Activated CD8-positive, alpha-beta memory T cell treated with anti-CD3 and anti-CD28 coated beads for 36 hours (primary cell): Measurements from ENCODE around the gene PTPRU. TPM values are rescaled to one million over a fixed set of nuclear protein-coding genes. Genes with fewer than 3 reads are reported as not detected.
"Not testable (repeated sequence)": the region's sequence is repeated elsewhere in the genome, so short reads cannot be mapped to it uniquely, and the experiment has no call there.

ENCODE experiments used
- CTCF ChIA-PET: fragments of 350-600 bp; sonication (Branson Sonifier 250); formaldehyde crosslinking; loops from one replicate; lab custom pipeline; 2021; ENCODE audit warnings: antibody characterized with exemption; lab: Charles Lee
- POLR2A ChIA-PET: fragments of 350-600 bp; sonication (Branson Sonifier 250); formaldehyde crosslinking; loops from one replicate; lab custom pipeline; 2021; ENCODE audit warnings: antibody characterized with exemption; lab: Charles Lee
- total RNA-seq, 2 experiments: library from RNA; stranded (reverse); gene quantifications; one replicate each; pipeline ENCODE4 v1.2.3, GENCODE V29; 2021

PTPRU gene
- total RNA-seq, 2 experiments from 2014 or later = 0.34 to 0.42 TPM

DNA sequence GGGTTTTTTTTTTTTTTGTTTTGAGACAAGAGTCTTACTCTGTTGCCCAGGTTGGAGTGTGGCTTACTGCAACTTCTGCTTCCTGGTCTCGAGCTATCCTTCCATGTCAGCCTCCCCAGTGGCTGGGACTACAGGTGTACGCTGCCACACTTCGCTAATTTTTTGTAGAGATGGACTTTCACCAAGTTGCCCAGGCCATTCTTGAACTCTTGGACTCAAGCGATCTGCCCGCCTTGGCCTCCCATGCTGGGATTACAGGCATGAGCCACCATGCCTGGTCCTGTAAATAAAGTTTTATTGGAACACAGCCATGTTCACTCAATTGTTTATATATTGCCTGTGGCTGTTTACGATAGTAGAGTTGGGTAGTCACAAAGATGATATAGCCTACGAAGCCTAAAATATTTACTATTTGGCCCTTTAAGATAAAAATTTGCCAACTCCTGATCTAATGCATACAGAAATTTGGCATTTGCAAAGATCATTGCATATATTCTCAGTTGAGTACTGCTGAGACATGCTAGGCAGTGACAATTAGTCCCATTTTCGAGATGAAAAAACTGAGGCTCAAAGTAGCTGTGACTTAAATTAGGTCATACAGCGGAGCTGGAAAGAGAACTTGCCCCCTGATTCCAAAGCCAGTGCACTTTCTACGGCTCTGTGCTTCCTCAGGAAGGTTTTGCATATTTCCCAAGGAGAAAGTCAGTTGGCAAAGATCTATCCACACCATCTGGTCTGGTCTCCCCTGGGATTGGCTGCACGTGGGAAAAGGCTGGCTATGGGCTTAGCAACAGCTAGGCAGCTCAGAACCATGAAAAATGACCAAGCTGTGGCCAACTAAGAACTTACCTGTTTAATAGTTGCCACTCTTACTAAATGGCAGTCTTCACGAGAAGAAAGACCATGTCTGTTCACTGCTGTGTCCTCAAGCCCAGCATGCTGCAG, 25.0 kb upstream of the PTPRU start:
- ChIA-PET CTCF (no interaction called here), POLR2A (no interaction called here)

DNA sequence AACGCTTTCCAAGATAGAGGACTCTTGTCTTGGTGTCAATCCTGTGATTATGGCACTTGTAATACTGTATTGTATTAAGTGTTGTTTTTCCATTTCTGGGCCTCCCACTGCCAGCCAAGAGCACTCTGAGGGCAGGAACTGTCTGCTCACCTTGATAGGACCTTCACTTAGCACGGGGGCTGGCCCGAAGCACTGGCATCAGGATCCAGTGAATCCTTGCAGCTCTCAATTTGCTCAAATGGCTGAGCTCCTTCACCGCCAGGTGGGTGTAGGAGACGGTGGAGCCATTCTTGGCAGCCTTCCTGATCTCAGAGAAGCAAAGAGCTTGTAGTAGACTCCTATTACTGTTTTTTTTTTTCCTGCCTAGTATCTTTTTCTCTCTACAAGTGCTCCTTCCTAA, 23.3 kb upstream of the PTPRU start:
- ChIA-PET POLR2A (no interaction called here), CTCF (no interaction called here)

DNA sequence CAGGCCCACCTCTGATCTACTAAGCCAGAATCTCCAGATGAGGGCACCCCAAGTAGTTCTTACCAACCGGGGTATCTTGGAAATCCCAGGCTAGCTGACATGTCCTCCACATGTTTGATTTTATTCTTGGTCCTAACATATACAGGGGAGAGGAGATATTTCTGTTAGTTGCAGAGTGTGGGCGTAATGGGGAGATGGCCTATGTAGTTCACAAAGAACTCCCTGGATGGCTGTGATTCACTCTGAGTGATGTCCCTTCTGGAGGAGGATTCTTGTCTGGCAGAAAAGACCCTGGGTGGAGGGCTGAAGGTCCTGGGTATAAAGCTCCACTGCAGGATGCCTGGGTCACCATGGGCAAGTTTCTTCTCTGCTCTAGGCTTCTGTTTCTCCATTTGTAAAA, 18.7 kb upstream of the PTPRU start:
- POLR2A ChIA-PET = no interaction called here
- CTCF ChIA-PET = no interaction called here

DNA sequence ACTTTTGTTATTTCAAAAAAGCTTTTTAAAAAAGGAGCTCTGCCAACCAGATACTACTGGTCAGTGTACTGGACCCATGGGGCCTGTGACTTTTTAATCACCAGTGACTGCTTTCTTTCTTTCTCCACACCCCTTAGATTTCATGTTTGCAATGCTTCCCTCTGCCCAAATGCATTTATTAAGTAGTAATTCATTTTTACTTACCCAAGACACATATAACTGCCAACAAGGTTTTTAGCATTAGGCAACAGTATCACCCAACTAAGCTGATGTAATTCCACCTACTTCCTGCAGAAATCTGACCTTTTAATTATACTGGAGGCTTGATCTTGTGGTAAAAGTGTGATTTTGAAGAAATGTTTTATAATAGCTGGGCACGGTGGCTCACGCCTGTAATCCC, 18.1 kb upstream of the PTPRU start:
- POLR2A ChIA-PET = no interaction called here
- CTCF ChIA-PET = interaction anchor here (1.4 kb wide), 1 partner anchor 16 kb away, joined by 3 read pairs; no protein-coding TSS in a partner anchor

DNA sequence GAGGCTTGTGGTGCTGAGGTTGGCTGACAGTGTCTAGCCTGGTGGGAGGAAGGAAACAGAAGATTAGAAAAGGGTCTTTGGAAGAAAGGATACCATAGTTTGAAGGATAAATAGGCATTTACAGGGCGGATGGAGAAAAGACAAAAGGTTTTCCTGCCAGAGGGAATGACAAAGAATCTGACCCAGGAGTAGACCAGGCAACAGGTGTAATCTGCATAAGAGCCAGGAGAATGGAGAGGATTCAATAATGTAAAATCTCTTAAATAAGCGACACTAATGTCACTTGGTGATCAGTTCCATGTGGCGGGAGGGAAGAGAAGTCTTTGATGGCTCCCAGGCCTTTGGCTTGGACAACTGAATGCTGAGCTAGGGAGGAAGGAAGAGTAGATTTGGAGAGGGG, 15.0 kb upstream of the PTPRU start:
- CTCF ChIA-PET = no interaction called here
- POLR2A ChIA-PET = no interaction called here

DNA sequence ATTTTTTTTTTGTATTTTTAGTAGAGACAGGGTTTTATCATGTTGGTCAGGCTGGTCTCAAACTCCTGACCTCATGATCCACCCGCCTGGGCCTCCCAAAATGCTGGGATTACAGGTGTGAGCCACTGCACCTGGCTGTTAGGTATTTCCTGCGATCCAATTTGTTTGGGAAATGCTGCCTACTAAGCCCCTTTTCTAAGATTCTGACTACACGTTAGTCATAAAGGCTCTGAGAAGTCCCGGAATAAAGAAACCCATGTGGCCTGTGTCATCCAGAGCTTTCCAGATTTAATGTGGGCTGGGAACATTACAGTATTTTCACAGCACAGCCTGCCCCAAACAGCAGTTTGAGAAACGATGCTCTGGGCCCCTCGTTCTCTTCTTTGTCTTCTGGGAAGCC, 14.1 kb upstream of the PTPRU start:
- CTCF ChIA-PET = not testable (repeated sequence)

DNA sequence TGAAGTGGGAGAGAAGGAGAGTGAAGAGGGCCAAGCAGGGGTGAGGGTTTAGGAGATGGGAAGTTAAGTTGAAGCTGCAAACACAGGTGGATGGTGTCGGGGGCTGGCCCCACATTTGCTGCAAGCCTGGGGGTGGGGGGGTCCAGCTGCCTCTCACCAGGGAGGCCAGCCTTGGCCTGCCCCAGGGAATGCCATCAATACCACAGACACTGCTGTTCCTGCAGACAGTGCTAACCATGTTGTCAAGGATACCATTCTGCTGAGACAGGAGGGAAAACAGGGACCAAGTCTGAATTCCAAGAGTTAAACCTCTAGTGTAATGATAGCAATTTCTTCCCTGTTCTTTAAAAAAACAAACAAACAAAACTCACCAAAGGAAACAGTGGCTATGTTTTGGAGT, 13.6 kb upstream of the PTPRU start:
- CTCF ChIA-PET = no interaction called here
- POLR2A ChIA-PET = no interaction called here

More for the DNA sequence above, 14.1 kb upstream of the PTPRU start:
- POLR2A ChIA-PET = not testable (repeated sequence)

DNA sequence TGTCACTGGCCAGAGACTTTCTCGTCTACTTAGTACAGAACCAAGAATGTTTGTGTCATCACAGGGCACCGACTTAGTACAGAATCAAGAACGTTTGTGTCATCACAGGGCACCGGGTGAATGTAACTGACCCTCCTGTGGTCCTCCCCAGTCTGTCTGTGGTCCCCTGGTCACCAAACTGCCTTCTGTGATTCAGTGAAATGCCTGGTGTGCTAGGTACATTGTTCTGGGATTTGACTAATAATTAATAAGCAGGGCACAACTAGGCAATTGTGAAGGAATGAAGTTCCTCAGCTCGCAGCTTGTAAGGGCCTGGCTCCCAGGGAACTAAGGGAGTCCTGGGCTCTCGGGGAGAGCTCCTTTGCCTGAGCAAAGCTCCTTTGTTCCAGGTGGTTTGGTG, 12.8 kb upstream of the PTPRU start:
- ChIA-PET POLR2A (no interaction called here), CTCF (no interaction called here)

DNA sequence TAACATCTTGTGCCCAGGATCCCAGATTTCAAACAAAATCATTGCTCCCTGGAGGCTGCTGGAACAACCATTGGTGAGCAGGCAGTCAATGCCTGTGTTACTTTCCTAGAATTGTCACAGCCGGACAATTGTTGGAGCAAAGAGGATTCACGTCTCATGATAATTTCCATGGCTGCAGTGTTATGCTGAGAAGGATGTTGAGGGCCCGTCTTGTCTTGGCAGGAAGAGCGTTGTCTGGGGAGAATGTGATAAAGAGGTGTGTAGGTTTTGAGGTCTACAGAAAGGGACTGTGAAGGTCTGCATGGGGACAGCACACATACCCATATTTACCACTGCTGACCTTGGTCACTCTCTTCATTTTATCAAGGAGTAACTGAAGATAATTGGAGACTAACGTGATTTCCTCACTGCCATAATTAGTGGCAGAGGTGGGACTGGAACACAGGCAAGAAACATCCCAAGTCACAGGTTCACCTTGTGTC, 11.9 kb upstream of the PTPRU start:
- ChIA-PET POLR2A (no interaction called here), CTCF (no interaction called here)

DNA sequence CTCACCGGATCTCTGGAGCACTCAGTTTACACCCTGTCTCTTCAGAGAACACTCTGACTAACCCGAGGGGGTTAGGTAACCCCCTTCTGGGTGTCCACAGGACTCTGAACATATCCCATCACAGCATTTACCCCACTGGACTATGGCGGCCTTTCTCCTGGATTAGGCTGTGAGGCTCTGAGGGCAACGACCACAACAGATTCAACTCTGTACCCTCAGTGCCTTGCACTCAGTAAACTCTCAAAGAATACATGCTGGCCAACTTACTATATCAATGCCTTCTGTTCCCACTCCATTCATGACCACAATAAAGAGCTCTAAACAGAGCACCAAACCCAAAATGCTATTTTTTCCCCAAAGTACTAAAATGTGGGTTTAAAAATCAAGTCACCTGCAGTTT, 11.0 kb upstream of the PTPRU start:
- CTCF ChIA-PET = no interaction called here
- POLR2A ChIA-PET = no interaction called here

DNA sequence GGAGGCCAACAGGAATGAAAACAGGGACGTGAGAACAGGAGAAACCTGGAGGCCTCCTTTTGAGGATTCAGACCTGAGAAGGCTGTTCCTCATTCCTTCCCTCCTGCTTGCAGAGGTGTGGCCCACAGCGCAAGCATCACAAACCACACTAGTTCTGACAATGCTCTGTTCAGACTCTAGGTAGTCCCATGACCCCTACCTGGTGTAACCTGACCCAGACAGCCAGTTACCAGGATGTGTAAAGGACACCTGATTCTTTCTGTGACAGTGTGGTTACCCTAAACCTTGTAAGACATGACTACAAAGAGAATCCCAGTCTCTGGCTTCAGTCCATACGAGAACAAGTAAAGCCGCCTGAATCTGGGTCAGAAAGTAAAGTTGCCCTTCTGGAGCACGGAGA, 8.8 kb upstream of the PTPRU start:
- CTCF ChIA-PET = interaction anchor here (1.2 kb wide), 2 partner anchors 13 to 25 kb away, joined by 3 to 4 read pairs; no protein-coding TSS in a partner anchor
- POLR2A ChIA-PET = no interaction called here

DNA sequence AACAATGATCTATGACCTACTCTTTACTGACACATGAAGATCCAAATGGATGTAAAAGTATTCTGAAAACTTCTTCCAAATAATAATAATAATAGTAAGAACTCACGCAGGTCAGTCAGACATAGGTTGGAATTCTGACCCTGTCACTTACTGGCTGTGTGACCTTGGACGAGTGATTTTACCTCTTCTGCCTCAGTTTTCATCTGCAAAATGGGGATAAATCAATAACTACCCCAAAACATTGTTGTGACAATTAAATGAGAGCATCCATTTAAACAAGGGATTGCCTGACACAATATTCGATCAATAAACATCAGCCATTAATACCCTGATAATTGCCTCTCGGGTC, 6.1 kb upstream of the PTPRU start:
- CTCF ChIA-PET = no interaction called here
- POLR2A ChIA-PET = interaction anchor here (2.2 kb wide), 1 partner anchor 49 kb away, joined by 8 read pairs; the partner anchor contains the start of gene SRSF4

DNA sequence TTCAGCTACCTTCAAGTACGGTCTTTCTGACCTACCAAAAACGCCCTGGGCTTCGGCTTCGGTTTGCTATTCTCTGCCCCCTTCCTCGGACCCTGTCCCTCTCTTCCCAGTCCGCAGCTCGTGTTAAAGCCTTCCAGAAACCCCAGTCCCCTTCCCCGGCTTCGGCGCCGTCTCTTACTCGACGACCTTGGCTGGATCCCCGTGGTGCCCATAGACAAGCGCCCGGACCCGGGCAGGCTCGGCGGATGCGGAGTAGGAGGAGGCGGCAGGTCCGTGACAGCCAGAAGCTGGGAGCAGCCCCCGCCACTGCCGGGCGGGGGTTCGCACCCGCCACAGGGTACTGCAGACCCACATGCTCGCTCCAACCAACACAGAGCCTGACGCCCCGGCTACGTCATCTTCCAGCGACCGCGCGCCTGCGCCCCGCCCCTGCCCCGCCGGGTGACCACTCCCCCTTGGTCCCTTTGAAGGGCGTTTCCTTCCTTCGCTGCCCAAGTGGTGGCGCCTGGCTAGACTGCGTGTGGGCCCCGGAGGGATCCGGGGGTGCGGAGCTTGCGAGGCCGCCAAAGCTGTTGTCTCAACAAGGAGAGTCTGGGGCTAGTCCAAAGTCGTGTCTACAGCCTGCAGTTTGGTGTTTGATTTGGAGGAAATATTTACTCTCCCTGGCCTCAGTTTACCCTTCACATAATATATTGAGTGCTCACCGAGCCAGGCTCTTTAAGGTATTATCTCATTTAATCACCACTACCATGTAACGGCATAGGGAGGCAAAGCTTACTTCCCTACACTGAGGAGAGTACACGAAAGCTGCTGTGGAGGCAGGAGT, 5.6 kb upstream of the PTPRU start, which contains the start of gene MECR:
MECR (minus strand) TSS at position 382 of the 826 bp plus-strand sequence; CDS start at position 354, 28 bp downstream.
- ChIA-PET POLR2A (interaction anchor here (2.2 kb wide), 1 partner anchor 49 kb away, joined by 8 read pairs; the partner anchor contains the start of gene SRSF4), CTCF (interaction anchor here (1.2 kb wide), 1 partner anchor 26 kb away, joined by 3 read pairs; no protein-coding TSS in a partner anchor)

DNA sequence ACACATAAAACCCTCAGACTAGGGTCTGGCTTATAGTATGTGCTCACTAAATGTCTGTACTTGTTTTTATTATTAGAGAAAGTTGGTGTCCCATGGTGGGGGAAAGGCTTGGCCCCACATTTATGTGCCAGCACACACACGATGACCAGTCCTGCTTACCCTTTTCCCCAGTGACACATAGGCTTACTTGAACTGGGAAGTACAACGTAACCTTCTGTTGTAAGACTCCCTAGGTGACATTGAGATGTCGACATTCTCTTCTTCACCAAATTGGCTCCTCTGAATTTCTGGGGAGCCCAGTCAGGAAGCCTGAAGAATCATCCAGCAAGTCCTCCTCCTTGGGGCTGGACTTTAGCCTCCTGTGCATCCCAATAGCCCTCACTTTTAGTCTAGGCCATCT, 3.9 kb upstream of the PTPRU start:
- ChIA-PET POLR2A (interaction anchor here (2.2 kb wide), 1 partner anchor 51 kb away, joined by 8 read pairs; the partner anchor contains the start of gene SRSF4), CTCF (no interaction called here)

DNA sequence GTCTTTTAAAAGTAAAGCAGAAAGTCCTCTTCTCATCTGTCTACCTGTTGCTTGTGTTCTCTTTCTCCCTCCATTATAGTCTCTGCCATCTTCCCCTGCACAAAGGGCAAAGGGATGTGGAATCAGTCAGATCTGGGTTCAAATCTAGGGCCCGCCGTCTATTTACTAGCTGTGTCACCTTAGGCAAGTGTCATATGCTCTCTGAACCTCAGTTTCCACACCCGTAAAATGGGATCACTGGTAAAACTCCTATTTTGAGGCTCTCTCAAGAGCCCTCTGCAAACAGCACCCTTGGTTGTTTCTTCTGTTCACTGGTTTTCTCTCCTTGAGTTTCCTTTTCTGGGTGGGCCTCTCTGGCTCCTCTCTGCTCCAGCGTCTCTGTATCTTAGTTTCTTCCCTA, 2.6 kb upstream of the PTPRU start:
- CTCF ChIA-PET = interaction anchor here (0.7 kb wide), 1 partner anchor 113 kb away, joined by 4 read pairs; no protein-coding TSS in a partner anchor
- POLR2A ChIA-PET = no interaction called here

DNA sequence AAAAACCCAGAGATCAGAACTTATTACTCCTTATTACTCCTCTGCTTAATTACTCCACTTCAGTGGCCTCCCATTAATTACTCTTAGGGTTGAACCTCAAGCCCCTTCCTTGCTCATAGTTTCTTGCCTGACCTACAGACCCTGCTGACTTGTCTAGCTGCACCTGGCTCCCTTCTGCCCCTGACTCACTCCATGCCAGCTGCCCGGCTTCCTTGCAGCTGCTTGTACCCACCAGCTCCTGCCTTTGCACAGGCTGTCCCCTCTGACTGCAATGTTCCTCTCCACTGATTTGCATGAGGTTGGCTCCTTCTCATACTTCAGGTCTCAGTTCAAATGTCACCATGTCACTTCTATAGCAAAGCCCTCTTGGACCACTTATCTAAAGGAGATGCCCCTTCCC, 1.9 kb upstream of the PTPRU start:
- ChIA-PET POLR2A (no interaction called here), CTCF (interaction anchor here (0.7 kb wide), 1 partner anchor 114 kb away, joined by 4 read pairs; no protein-coding TSS in a partner anchor)

DNA sequence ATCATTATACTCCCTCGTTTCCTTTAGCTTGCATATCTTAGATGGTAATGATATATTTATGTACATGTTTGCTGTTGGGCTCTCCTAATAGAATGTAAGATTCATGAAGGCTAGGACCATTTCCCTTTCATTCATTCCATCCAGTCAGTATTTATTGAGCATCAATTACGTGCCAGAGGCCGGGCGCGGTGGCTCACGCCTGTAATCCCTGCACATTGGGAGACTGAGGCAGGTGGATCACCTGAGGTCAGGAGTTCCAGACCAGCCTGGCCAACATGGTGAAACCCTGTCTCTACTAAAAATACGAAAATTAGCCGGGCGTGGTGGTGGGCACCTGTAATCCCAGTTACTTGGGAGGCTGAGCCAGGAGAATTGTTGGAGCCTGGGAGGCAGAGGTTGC, 1.4 kb upstream of the PTPRU start:
- POLR2A ChIA-PET, CTCF ChIA-PET: not testable (repeated sequence)

DNA sequence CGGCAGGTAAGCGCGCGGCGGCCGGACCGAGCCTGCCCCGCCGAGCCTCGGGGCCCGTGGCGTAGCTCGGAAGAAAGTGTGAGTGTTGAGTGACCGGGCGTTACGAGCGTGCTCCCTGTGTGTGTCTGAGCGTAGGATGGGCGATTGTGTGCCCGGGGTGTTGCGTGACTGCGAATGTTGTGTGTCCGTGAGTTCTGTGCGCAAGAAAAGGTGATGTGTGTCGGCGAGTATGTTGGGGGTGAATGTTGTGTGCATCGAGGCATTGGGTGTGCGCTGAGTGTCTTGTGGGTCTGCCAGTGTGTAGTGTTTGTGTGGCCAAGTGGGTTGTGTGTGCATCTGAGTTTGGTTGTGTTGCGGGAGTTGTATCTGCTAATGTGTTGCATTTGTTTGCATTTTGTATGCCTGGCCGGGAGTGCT, 398 bp downstream of the PTPRU start:
- ChIA-PET POLR2A (no interaction called here), CTCF (interaction anchor here (1.4 kb wide), 1 partner anchor 14 kb away, joined by 4 read pairs; no protein-coding TSS in a partner anchor)

DNA sequence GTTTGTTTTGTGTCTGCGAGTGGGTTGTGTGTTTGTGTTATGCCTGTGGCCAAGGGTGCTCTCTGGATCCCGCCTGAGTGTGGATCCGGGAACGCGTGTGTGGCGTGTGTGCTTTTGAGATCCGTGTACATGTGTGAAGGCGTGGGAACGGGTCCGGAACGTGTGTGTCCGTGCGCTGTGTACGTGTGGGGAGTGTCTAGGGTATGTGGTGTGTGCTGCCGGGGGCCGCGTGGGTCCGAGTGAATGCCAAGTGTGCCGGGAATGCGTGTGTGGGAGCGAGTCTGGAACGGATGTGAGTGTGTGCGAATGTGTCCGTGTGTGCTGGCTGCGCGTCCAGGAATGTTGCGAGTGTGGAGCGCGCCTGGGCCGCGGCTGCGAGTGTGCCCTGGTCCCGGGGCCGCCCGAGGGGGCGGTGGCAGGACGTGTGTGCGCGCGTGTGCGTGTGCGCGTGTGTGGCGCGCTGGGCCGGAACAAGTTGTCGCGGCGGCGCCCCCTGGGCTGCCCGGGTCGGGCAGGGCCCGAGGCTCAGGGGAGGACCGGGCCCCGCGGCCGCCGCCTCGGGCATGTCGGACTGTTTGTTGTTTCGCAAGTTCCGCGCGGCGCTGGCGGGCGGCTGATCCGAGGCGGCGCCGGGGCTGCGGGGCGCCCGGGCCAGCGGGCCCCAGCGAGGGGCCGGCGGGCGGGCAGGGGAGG, 953 bp downstream of the PTPRU start:
- POLR2A ChIA-PET = no interaction called here

More for the DNA sequence above, 953 bp downstream of the PTPRU start:
- CTCF ChIA-PET = interaction anchor here (1.4 kb wide), 1 partner anchor 13 kb away, joined by 4 read pairs; no protein-coding TSS in a partner anchor
